Measurements from ENCODE around the gene ARIH2. TPM values are rescaled to one million over a fixed set of nuclear protein-coding genes. Genes with fewer than 3 reads are reported as not detected.
A peak's percentile ranks its signal among the peaks of the same experiment; 100 is the strongest.

ARIH2 gene
- total RNA-seq, 1 experiment from 2014 or later: 122 TPM

GRCh38 chr3:48945432-48945831 lies 26.8 kb downstream of the ARIH2 start:
- H3K27me3 ChIP-seq (ENCODE audit: insufficient read depth, low read length): no peaks in the 10 kb centered on the region
- H3K27ac ChIP-seq (ENCODE audit: insufficient read length, low read depth, low read length): no peak overlapping the region
- H3K56ac ChIP-seq (ENCODE audit: insufficient read length, low read depth, low read length): no peak overlapping the region
- H3K23me2 ChIP-seq (ENCODE audit: insufficient read length, low read depth, low read length, poor library complexity, severe bottlenecking): no peaks in the 10 kb centered on the region
- H2BK120ac ChIP-seq (ENCODE audit: low read depth, low read length, poor library complexity, severe bottlenecking): no peak overlapping the region
- no peak overlapping the region for H2AK5ac ChIP-seq (ENCODE audit: insufficient read length, low read length)
- H3K4me3 Mint-ChIP-seq: no peak overlapping the region
- no peak for TF ChIP-seq CTCF (conservative IDR thresholded peaks at IDR 0.05)
- H4K91ac ChIP-seq (ENCODE audit: insufficient read length, low read depth, low read length): no peak overlapping the region
- no peaks in the 10 kb centered on the region; the same call in 1 of the 2 replicates for H3K79me2 ChIP-seq (ENCODE audit: insufficient read depth, low read length)
- H3K4me1 ChIP-seq (ENCODE audit: insufficient read depth, low read length): no peaks in the 10 kb centered on the region
- WGBS (ENCODE audit: extremely low coverage, insufficient read length, low lambda C conversion rate): no CpG with 5 or more reads among the region's 2 CpGs
- no peak overlapping the region for H3K4me2 ChIP-seq (ENCODE audit: insufficient read depth, insufficient read length, low read length)
- no peak overlapping the region for H3T11ph ChIP-seq (ENCODE audit: low read length)
- no peak overlapping the region for H3K9ac ChIP-seq (ENCODE audit: extremely low read depth, insufficient read length, low read length)
- H2BK15ac ChIP-seq (ENCODE audit: low read depth, low read length): no peak overlapping the region
- H2BK5ac ChIP-seq (ENCODE audit: insufficient read length, low read length): no peak overlapping the region
- no peak overlapping the region for H3K14ac ChIP-seq (ENCODE audit: insufficient read depth, low read length)
- H2AFZ ChIP-seq (ENCODE audit: low read length): no peak overlapping the region
- H3K27ac Mint-ChIP-seq: peak overlapping the region in 1 of 3 experiments; percentile 30; a peak in 1 of 7 replicates
- H2BK20ac ChIP-seq (ENCODE audit: low read depth, low read length, poor library complexity, severe bottlenecking): no peak overlapping the region
- no peak overlapping the region for H3K4ac ChIP-seq (ENCODE audit: low read depth, low read length)
- no peaks in the 10 kb centered on the region for H3K9me3 ChIP-seq (ENCODE audit: control insufficient read depth, low read depth, low read length)
- peaks cover 13 to 17% (median 13%) of the 10 kb centered on the region in 3 experiments; a peak in 6 of 7 replicates for H3K36me3 Mint-ChIP-seq (ENCODE audit: insufficient read depth in 1 of 3, low read depth in 3 of 3)
- DNase-seq: no peak
- H3K4me1 Mint-ChIP-seq: peaks cover 4 to 6% of the 10 kb centered on the region in 2 experiments; a peak in 3 of 4 replicates
- no peak overlapping the region for H2BK12ac ChIP-seq (ENCODE audit: insufficient read length, low read depth, low read length)
- H3K23ac ChIP-seq (ENCODE audit: insufficient read length, low read depth, low read length): no peak overlapping the region
- no peaks in the 10 kb centered on the region for H3K27me3 Mint-ChIP-seq (ENCODE audit: low read depth)
- no peak overlapping the region for H4K8ac ChIP-seq (replicated peaks; ENCODE audit: insufficient read length, low read depth, low read length)
- H3K18ac ChIP-seq (ENCODE audit: insufficient read length, low read depth, low read length): no peak overlapping the region
- no peaks in the 10 kb centered on the region for H3K79me1 ChIP-seq (ENCODE audit: insufficient read depth, low read depth, low read length, poor library complexity, severe bottlenecking)
- H4K5ac ChIP-seq (ENCODE audit: insufficient read length, low read depth, low read length): no peak overlapping the region
- no peaks in the 10 kb centered on the region for H4K20me1 ChIP-seq (ENCODE audit: control insufficient read depth, insufficient read depth, insufficient read length)
- H3K9me3 Mint-ChIP-seq: no peaks in the 10 kb centered on the region
